Measurements from ENCODE around the gene PPFIBP1.

DNA sequence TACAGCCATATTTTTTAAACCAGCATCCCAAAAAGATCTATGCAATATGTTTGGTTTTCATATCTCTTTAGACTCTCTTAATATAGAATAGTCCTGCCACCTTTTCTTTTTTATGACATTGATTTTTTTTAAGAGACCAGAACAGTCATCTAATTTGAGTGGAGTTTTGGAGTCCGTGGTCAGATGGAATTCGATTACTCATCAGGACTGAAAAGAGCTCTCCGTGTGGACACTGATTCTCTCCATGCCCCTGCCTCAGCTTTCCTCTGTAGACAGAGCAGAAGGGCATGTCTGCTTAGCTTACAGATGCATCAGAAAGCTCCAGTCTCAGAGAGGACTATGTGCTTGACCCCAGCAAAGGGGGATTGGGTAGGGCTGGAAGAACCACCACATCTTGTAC, 49.7 kb upstream of the PPFIBP1 start:
- TF ChIP-seq EZH2 (IDR thresholded peaks at IDR 0.05), result no peak
- no peak for TF ChIP-seq POLR2AphosphoS5 (IDR thresholded peaks at IDR 0.05; ENCODE audit: borderline replicate concordance, low read depth, low read length)
- TF ChIP-seq FOXP2 (optimal IDR thresholded peaks at IDR 0.05; ENCODE audit: control extremely low read depth, extremely low read length, insufficient read depth), result no peak

Data from SK-N-MC (cell line).